Neural cell (in vitro differentiated cells): ENCODE measurements around the gene CYP8B1. TPM values are rescaled to one million over a fixed set of nuclear protein-coding genes. Genes with fewer than 3 reads are reported as not detected.

Experiments used
- H2AFZ ChIP-seq: fragments of 200-600, 300-800 bp; sonication (generic), shearing (Covaris generic); 2 replicates; pipeline ENCODE4 v1.6.0; 2014; ENCODE audit warnings: low read depth, mild to moderate bottlenecking, antibody characterized with exemption, low read length, moderate library complexity
- H3F3A ChIP-seq: fragments of 200-600 bp; shearing (Covaris generic); 2 replicates; pipeline ENCODE4 v1.6.1; 2016; ENCODE audit warnings: mild to moderate bottlenecking, moderate library complexity, mixed read lengths, antibody characterized with exemption, low read length; ENCODE audit not compliant: insufficient read depth, poor library complexity, severe bottlenecking
- H3K27ac ChIP-seq: fragments of 200-600, 300-800 bp; sonication (generic), shearing (Covaris generic); 2 replicates; pipeline ENCODE4 v1.5.1; 2014; ENCODE audit warnings: mild to moderate bottlenecking, low read length, moderate library complexity
- H3K27me3 ChIP-seq: fragments of 300-800, 200-600 bp; sonication (generic), shearing (Covaris generic); 2 replicates; pipeline ENCODE4 v1.6.0; 2014; ENCODE audit warnings: mild to moderate bottlenecking, low read depth, low read length, moderate library complexity; ENCODE audit not compliant: insufficient read depth
- H3K36me3 ChIP-seq: fragments of 300-800, 200-600 bp; sonication (generic), shearing (Covaris generic); 2 replicates; pipeline ENCODE4 v1.5.1; 2014; ENCODE audit warnings: mild to moderate bottlenecking, antibody characterized with exemption, low read length, moderate library complexity; ENCODE audit not compliant: insufficient read depth
- H3K4me2 ChIP-seq: fragments of 300-800, 200-600 bp; sonication (generic), shearing (Covaris generic); 2 replicates; pipeline ENCODE4 v1.6.0; 2014; ENCODE audit warnings: mild to moderate bottlenecking, low read length
- H3K4me3 ChIP-seq: fragments of 300-800, 200-600 bp; sonication (generic), shearing (Covaris generic); 2 replicates; pipeline ENCODE4 v1.5.1; 2014; ENCODE audit warnings: mild to moderate bottlenecking, low read length, moderate library complexity
- H3K79me2 ChIP-seq: fragments of 200-600 bp; shearing (Covaris generic); replicated peaks from 2 replicates; pipeline ENCODE4 v1.6.0; 2014; ENCODE audit warnings: mild to moderate bottlenecking, low read length, moderate library complexity; ENCODE audit not compliant: insufficient read depth
- H3K9ac ChIP-seq: fragments of 300-800, 200-600 bp; sonication (generic), shearing (Covaris generic); 2 replicates; pipeline ENCODE4 v1.6.1; 2016; ENCODE audit warnings: mild to moderate bottlenecking, low read length, mixed read lengths
- H3K9me2 ChIP-seq: fragments of 200-600 bp; shearing (Covaris generic); 2 replicates; pipeline ENCODE4 v1.6.1; 2016; ENCODE audit warnings: mild to moderate bottlenecking, low read length, mixed read lengths; ENCODE audit not compliant: insufficient read depth
- H3K9me3 ChIP-seq: fragments of 200-600, 300-800 bp; sonication (generic), shearing (Covaris generic); 2 replicates; pipeline ENCODE4 v1.6.1; 2016; ENCODE audit warnings: mild to moderate bottlenecking, mixed run types, low read length, moderate library complexity, mixed read lengths
- H4K20me1 ChIP-seq: fragments of 200-600 bp; shearing (Covaris generic); 2 replicates; pipeline ENCODE4 v1.6.1; 2016; ENCODE audit warnings: mild to moderate bottlenecking, mixed run types; ENCODE audit not compliant: insufficient read depth
- CTCF ChIP-seq: fragments of 450-650 bp; IDR thresholded peaks from 2 replicates; pipeline ENCODE4 v1.5.1; 2014; ENCODE audit warnings: antibody characterized with exemption, mild to moderate bottlenecking, moderate library complexity; ENCODE audit not compliant: poor library complexity, severe bottlenecking
- EP300 ChIP-seq: fragments of 450-650 bp; conservative IDR thresholded peaks from 2 replicates; pipeline ENCODE4 v1.6.1; 2014; ENCODE audit warnings: antibody characterized with exemption, mild to moderate bottlenecking, moderate library complexity; ENCODE audit not compliant: poor library complexity, severe bottlenecking
- EZH2 ChIP-seq: fragments of 200-600, 300-800 bp; shearing (Covaris generic), sonication (generic); IDR thresholded peaks from 2 replicates; pipeline ENCODE4 v1.6.1; 2014; ENCODE audit warnings: antibody characterized with exemption, low read length, borderline replicate concordance, mild to moderate bottlenecking; ENCODE audit not compliant: insufficient read depth, poor library complexity, severe bottlenecking
- MXI1 ChIP-seq: fragments of 450-650 bp; conservative IDR thresholded peaks from 2 replicates; pipeline ENCODE4 v1.6.1; 2014; ENCODE audit warnings: antibody characterized with exemption, mild to moderate bottlenecking; ENCODE audit not compliant: poor library complexity, severe bottlenecking
- POLR2AphosphoS5 ChIP-seq: IDR thresholded peaks from 2 replicates; pipeline ENCODE4 v1.6.1; 2012
- RAD21 ChIP-seq: fragments of 450-650 bp; conservative IDR thresholded peaks from 2 replicates; pipeline ENCODE4 v1.6.1; 2014; ENCODE audit warnings: antibody characterized with exemption, mild to moderate bottlenecking, moderate library complexity
- REST ChIP-seq: IDR thresholded peaks from 2 replicates; pipeline ENCODE4 v1.6.1; 2012; ENCODE audit warnings: borderline replicate concordance
- SMC3 ChIP-seq: fragments of 450-650 bp; conservative IDR thresholded peaks from 2 replicates; pipeline ENCODE4 v1.6.1; 2014; ENCODE audit warnings: antibody characterized with exemption, mild to moderate bottlenecking, moderate library complexity; ENCODE audit not compliant: poor library complexity
- TAF1 ChIP-seq: IDR thresholded peaks from 2 replicates; pipeline ENCODE4 v1.6.1; 2012; ENCODE audit warnings: low read depth
- polyA plus RNA-seq: library from polyadenylated mRNA; depleted of rRNA; stranded (reverse); fragments of >200 nt; gene quantifications from 2 replicates; pipeline ENCODE4 v1.2.3, GENCODE V29; 2014

CYP8B1 gene
- polyA plus RNA-seq, 1 donor from 2014 or later, result not detected

DNA sequence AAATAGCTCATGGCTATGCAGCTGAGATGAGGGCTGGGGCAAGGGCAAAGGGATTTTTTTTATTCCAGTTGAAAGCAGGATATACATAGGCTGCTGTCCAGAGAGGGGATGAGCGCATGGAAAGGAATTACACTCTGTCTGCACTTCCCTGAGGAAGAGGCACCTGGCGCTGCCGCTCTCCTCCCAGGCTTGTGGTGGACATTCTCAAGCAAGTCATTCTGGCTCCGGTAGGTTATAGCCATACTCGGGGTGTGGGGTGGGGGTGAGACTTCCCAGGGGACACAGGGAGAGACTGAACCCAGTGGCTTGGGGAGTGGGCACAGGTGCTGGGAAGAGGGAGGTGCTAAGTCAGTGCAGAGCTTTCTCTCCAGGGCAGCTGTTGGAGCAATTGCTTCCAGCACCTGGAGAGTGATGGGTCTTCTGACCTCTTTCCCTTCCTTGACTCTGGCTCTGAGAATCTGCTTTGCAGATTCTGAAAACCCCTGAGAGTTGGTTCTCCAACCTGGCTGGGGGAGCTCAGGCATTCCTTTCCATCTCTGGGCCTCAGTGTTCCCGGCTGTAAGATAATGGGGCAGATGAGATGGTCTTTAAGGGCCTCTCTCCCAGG lies 24.3 kb downstream of the CYP8B1 start:
- H3K4me2 ChIP-seq, result no peak overlapping the region
- H3K79me2 ChIP-seq, result no peaks in the 10 kb centered on the region
- no peaks in the 10 kb centered on the region for H3K9me3 ChIP-seq
- no peaks in the 10 kb centered on the region for H4K20me1 ChIP-seq
- TF ChIP-seq TAF1 (no peak), EP300 (no peak), POLR2AphosphoS5 (no peak), RAD21 (no peak), MXI1 (no peak), REST (no peak), SMC3 (no peak), EZH2 (no peak), CTCF (no peak)
- H3K27me3 ChIP-seq, result no peaks in the 10 kb centered on the region
- no peaks in the 10 kb centered on the region for H3K36me3 ChIP-seq
- no peak overlapping the region for H3K27ac ChIP-seq
- H3K4me3 ChIP-seq, result no peak overlapping the region
- no peaks in the 10 kb centered on the region for H3F3A ChIP-seq
- no peak overlapping the region for H2AFZ ChIP-seq
- H3K9ac ChIP-seq, result no peak overlapping the region
- H3K9me2 ChIP-seq, result no peaks in the 10 kb centered on the region

GRCh38 chr3:42850263-42850662 lies 25.4 kb downstream of the CYP8B1 start:
- no peak overlapping the region for H3K4me3 ChIP-seq
- no peak overlapping the region for H3K4me2 ChIP-seq
- no peaks in the 10 kb centered on the region for H3K9me3 ChIP-seq
- no peaks in the 10 kb centered on the region for H3K27me3 ChIP-seq
- H3K9me2 ChIP-seq, result no peaks in the 10 kb centered on the region
- H4K20me1 ChIP-seq, result no peaks in the 10 kb centered on the region
- no peaks in the 10 kb centered on the region for H3F3A ChIP-seq
- no peak overlapping the region for H2AFZ ChIP-seq
- no peaks in the 10 kb centered on the region for H3K79me2 ChIP-seq
- H3K9ac ChIP-seq, result no peak overlapping the region
- H3K27ac ChIP-seq, result no peak overlapping the region
- H3K36me3 ChIP-seq, result no peaks in the 10 kb centered on the region
- TF ChIP-seq CTCF (no peak), TAF1 (no peak), EP300 (no peak), SMC3 (no peak), EZH2 (no peak), RAD21 (no peak), REST (no peak), MXI1 (no peak)
